Panc1 (cell line): Measurements from ENCODE around the gene SARS1.

Experiments
- CTCF ChIP-seq: fragments of 450-650 bp; IDR thresholded peaks from 2 replicates; pipeline ENCODE4 v1.5.1; 2017; ENCODE audit warnings: mild to moderate bottlenecking
- REST ChIP-seq, 2 experiments: IDR thresholded peaks; 2 replicates each; pipeline ENCODE4 v1.6.1; 2011 to 2012; ENCODE audit warnings: low read depth in 2 of 2, control low read depth in 1 of 2, low read length in 1 of 2, mild to moderate bottlenecking in 1 of 2, moderate library complexity in 1 of 2; ENCODE audit not compliant: insufficient read depth in 1 of 2

GRCh38 chr1:109282952-109283747 lies 69.4 kb downstream of the SARS1 start, which contains the start of gene PSRC1:
- TF ChIP-seq CTCF (peak; percentile 38), REST (IDR thresholded peaks at IDR 0.05; ENCODE audit: insufficient read depth in 1 of 2, low read depth in 2 of 2, low read length in 1 of 2) (0 out of 4 replicates have a peak, but pooled peaks of 1 of the 2 experiments have one; percentile 34)
